ENCODE results near the gene MCM6. TPM values are rescaled to one million over a fixed set of nuclear protein-coding genes. Genes with fewer than 3 reads are reported as not detected.

MCM6 gene
- total RNA-seq, 4 donors from 2014 or later: 8.2 to 10.1 (median 9.8) TPM

DNA sequence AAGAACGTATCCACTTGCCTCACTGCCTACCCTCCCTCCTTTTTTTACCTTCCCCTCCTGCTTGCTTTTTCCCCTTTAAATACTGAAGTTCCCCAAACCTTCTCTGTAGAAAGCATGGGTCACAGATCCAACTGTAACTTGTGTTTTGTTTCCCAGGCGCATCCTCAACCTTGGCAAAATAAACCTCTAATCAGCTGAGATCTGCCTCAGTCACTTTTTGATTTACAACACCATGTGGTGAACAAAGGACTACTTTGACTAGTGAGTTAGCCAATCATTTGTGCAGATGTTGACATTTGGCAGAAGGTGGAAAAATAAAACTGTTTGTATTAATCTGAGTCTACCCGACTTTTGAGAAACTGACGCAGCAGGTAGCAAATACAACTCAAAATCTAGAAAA is 23.3 kb upstream of the MCM6 start:
- Histone ChIP-seq H3K9me3 (no peaks in the 10 kb centered on the region), H3K4me1 (no peaks in the 10 kb centered on the region), H3K27ac (no peak overlapping the region), H3K27me3 (no peaks in the 10 kb centered on the region), H3K36me3 (peaks cover 0 to 48% of the 10 kb centered on the region in 2 donors), H3K4me3 (no peak overlapping the region)
- ATAC-seq: no peak
- WGBS, 2 donors (ENCODE audit: low coverage in 1 of 2): 75 to 77% methylated on average over 4 of the region's 4 CpGs
- TF ChIP-seq POLR2A (IDR thresholded peaks at IDR 0.05) (no peak), POLR2AphosphoS5 (IDR thresholded peaks at IDR 0.05) (no peak), EP300 (IDR thresholded peaks at IDR 0.05) (no peak)
- TF ChIP-seq, protein P1, sequence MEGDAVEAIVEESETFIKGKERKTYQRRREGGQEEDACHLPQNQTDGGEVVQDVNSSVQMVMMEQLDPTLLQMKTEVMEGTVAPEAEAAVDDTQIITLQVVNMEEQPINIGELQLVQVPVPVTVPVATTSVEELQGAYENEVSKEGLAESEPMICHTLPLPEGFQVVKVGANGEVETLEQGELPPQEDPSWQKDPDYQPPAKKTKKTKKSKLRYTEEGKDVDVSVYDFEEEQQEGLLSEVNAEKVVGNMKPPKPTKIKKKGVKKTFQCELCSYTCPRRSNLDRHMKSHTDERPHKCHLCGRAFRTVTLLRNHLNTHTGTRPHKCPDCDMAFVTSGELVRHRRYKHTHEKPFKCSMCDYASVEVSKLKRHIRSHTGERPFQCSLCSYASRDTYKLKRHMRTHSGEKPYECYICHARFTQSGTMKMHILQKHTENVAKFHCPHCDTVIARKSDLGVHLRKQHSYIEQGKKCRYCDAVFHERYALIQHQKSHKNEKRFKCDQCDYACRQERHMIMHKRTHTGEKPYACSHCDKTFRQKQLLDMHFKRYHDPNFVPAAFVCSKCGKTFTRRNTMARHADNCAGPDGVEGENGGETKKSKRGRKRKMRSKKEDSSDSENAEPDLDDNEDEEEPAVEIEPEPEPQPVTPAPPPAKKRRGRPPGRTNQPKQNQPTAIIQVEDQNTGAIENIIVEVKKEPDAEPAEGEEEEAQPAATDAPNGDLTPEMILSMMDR (IDR thresholded peaks at IDR 0.05): no peak

DNA sequence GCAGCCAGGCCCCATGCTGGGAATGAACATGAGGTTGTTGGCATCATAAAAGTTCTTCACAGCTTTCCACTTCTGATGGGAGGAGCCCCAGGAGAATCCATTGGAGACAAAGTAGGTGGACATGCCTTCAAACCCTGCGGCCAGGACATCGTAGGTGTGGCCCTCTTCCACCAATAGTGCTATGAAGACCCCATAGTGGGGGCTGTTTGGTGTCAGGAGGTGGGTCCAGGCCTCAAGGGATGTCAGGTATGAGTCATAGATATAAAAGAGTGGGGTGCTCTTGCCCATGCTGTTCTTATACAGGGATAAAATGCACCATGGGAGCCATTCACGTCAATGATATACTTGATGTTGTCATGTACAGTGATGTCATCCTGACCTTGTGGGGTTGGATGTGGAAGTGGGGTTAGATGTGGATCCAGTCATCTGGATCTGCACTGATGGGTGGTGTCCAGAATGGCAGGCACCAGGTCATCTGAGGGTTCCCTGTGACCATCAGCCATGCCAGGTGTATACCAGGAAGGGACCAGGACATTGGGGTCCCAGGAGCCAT is 22.1 kb upstream of the MCM6 start:
- Histone ChIP-seq H3K36me3 (peaks cover 0 to 36% of the 10 kb centered on the region in 2 donors), H3K4me1 (no peaks in the 10 kb centered on the region), H3K27ac (no peak overlapping the region), H3K4me3 (no peak overlapping the region), H3K27me3 (no peaks in the 10 kb centered on the region), H3K9me3 (no peaks in the 10 kb centered on the region)
- WGBS, 2 donors (ENCODE audit: low coverage in 1 of 2): 83 to 100% methylated on average over 1 of the region's 3 CpGs
- ATAC-seq: no peak
- no peak for TF ChIP-seq POLR2A (IDR thresholded peaks at IDR 0.05)
- no peak for TF ChIP-seq POLR2AphosphoS5 (IDR thresholded peaks at IDR 0.05)
- TF ChIP-seq EP300 (IDR thresholded peaks at IDR 0.05): no peak
- TF ChIP-seq, protein P1 (IDR thresholded peaks at IDR 0.05): no peak

DNA sequence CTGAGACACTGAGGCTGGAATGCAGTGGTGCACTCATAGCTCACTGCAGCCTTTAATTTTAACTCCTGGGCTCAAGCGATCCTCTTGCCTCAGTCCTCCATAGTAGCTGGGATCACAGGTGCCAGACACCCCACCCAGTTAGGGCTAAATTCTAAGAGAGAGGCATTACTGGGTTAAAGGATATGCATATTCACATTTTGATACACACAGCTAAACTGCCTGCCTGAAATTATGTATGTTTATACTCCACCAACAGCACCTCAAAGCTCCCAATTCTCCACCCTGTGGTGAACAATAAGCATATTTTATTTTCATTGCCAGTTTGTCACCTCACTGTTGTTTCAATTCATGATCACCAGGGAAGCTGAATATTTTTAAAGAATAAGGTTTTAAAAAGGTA is 18.7 kb upstream of the MCM6 start:
- WGBS, 2 donors (ENCODE audit: low coverage in 1 of 2): 100% methylated on average over 1 of the region's 1 CpG; no CpG with 5 or more reads in 1 of the 2 donors
- H3K9me3 ChIP-seq: no peaks in the 10 kb centered on the region
- ATAC-seq: no peak

DNA sequence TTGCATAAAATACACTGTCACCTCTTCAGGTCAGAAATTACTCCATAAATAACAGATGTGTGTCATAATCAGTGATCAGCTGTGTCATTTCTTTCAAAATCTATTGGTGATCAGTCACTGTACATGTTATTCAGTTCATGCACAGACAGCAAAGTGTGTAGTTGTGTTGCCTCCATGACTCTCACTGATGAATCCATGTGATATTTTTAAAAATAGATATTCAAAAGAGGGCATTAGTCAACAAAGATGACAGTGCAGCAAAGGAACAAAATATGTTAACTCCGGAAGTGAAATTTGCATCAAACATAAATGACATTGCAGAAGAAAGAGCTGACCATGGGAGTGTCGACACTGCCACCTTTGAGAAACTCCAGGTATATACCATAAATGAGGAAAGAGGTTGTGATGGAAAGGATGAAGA is 17.1 kb upstream of the MCM6 start:
- ATAC-seq: no peak
- no peak for TF ChIP-seq POLR2A (IDR thresholded peaks at IDR 0.05)
- TF ChIP-seq, protein P1 (IDR thresholded peaks at IDR 0.05): no peak
- TF ChIP-seq POLR2AphosphoS5 (IDR thresholded peaks at IDR 0.05): no peak
- no peak for TF ChIP-seq EP300 (IDR thresholded peaks at IDR 0.05)
- Histone ChIP-seq H3K36me3 (peaks cover 0 to 7% of the 10 kb centered on the region in 2 donors), H3K4me3 (no peak overlapping the region), H3K9me3 (no peaks in the 10 kb centered on the region), H3K27ac (no peak overlapping the region), H3K4me1 (no peaks in the 10 kb centered on the region), H3K27me3 (no peaks in the 10 kb centered on the region)
- WGBS, 2 donors (ENCODE audit: low coverage in 1 of 2): 92 to 100% methylated on average over 1 to 2 of the region's 2 CpGs

More for the DNA sequence above, 18.7 kb upstream of the MCM6 start:
- H3K27ac ChIP-seq: no peak overlapping the region
- no peak overlapping the region for H3K4me3 ChIP-seq
- H3K36me3 ChIP-seq: peaks cover 0 to 16% of the 10 kb centered on the region in 2 donors
- no peak for TF ChIP-seq EP300 (IDR thresholded peaks at IDR 0.05)
- TF ChIP-seq, protein P1 (IDR thresholded peaks at IDR 0.05): no peak
- TF ChIP-seq POLR2A (IDR thresholded peaks at IDR 0.05): no peak
- no peaks in the 10 kb centered on the region for H3K27me3 ChIP-seq
- no peaks in the 10 kb centered on the region for H3K4me1 ChIP-seq

DNA sequence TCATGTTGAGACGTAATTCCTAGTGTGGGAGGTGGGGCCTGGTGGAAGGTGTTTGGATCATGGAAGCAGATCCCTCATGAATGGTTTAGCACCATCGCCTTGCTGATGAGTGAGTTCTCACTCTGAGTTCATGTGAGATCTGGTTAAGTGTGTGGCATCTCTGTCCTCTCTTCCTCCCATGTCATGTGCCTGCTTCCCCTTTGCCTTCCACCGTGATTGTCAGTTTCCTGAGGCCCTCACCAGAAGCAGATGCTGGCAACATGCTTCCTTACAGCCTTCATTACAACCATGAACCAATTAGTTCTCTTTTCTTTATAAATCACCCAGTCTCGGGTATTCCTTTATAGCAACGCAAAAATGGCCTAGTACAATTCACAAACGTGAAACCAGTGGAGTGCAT is 14.6 kb upstream of the MCM6 start:
- H3K36me3 ChIP-seq: no peaks in the 10 kb centered on the region
- no peaks in the 10 kb centered on the region for H3K4me1 ChIP-seq
- H3K9me3 ChIP-seq: no peaks in the 10 kb centered on the region
- TF ChIP-seq EP300 (IDR thresholded peaks at IDR 0.05) (no peak), POLR2A (IDR thresholded peaks at IDR 0.05) (no peak), POLR2AphosphoS5 (IDR thresholded peaks at IDR 0.05) (no peak)
- H3K27ac ChIP-seq: no peak overlapping the region
- no peak for ATAC-seq
- H3K4me3 ChIP-seq: no peak overlapping the region
- peaks cover 9% of the 10 kb centered on the region for H3K27me3 ChIP-seq
- 69% methylated on average over 5 to 6 of the region's 6 CpGs for WGBS, 2 donors (ENCODE audit: low coverage in 1 of 2)
